Measurements from ENCODE around the gene BICRA. TPM values are rescaled to one million over a fixed set of nuclear protein-coding genes. Genes with fewer than 3 reads are reported as not detected.

Gene BICRA
- total RNA-seq, 2 experiments from 2014 or later: 4.4 to 16.0 TPM

DNA sequence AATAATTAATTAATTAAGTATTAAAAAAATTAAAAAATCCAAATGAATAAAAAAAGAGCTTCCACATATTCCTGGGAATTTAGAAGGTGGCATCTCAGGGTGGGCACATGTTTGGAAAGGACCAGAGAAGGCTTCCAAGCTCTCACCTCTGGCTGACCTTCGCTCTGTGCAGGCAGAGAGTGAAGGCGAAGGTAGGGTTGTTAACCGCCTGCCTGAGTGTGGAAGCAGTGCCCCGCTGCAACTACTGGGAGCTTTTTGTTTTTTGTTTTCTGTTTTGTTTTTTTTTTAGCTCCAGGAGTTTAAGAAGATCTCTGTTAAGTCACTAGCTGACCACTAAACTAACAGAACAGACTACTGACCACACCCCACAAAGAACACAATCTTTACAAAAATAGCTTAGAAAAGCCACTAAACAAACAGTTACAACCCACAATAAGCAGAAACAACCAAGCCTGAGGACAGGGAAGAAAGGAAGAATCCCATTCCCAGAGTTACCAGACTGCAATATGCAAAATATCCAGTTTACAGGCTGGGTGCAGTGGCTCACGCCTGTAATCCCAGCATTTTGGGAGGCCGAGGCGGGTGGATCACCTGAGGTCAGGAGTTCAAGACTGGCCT, 47.4 kb upstream of the BICRA start:
- Histone ChIP-seq H3K4me3 (ENCODE audit: low read depth, low read length, poor library complexity, severe bottlenecking) (no peak overlapping the region), H3K27ac (ENCODE audit: low read depth, low read length, poor library complexity, severe bottlenecking) (no peak overlapping the region), H3K4me2 (ENCODE audit: low read length) (no peak overlapping the region), H3K79me2 (ENCODE audit: insufficient read depth, low read depth, low read length) (no peaks in the 10 kb centered on the region), H3K9me3 (ENCODE audit: low read length) (no peaks in the 10 kb centered on the region), H3K36me3 (ENCODE audit: insufficient read depth, low read length) (no peaks in the 10 kb centered on the region), H4K20me1 (ENCODE audit: insufficient read depth, low read length) (no peaks in the 10 kb centered on the region), H2AFZ (ENCODE audit: low read length) (no peak overlapping the region), H3K4me1 (ENCODE audit: insufficient read depth, low read length, poor library complexity, severe bottlenecking) (peaks cover 7% of the 10 kb centered on the region), H3K9me2 (ENCODE audit: insufficient read depth, low read length) (no peaks in the 10 kb centered on the region)
- TF ChIP-seq, protein P1, sequence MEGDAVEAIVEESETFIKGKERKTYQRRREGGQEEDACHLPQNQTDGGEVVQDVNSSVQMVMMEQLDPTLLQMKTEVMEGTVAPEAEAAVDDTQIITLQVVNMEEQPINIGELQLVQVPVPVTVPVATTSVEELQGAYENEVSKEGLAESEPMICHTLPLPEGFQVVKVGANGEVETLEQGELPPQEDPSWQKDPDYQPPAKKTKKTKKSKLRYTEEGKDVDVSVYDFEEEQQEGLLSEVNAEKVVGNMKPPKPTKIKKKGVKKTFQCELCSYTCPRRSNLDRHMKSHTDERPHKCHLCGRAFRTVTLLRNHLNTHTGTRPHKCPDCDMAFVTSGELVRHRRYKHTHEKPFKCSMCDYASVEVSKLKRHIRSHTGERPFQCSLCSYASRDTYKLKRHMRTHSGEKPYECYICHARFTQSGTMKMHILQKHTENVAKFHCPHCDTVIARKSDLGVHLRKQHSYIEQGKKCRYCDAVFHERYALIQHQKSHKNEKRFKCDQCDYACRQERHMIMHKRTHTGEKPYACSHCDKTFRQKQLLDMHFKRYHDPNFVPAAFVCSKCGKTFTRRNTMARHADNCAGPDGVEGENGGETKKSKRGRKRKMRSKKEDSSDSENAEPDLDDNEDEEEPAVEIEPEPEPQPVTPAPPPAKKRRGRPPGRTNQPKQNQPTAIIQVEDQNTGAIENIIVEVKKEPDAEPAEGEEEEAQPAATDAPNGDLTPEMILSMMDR (conservative IDR thresholded peaks at IDR 0.05; ENCODE audit: low read length): no peak
- no peak for TF ChIP-seq EZH2phosphoT487 (IDR thresholded peaks at IDR 0.05; ENCODE audit: borderline replicate concordance, low read depth, low read length)
- ChIA-PET CTCF (ENCODE audit: unreplicated experiment) (no interaction called here), POLR2A (interaction anchor here (0.6 to 1.1 kb wide), 4 partner anchors 11 to 36 kb away, joined by 3 to 4 read pairs (median 4); no protein-coding TSS in a partner anchor)
- intact Hi-C loops (cut with micrococcal nuclease; ENCODE audit: unreplicated experiment): loop anchor here (2.0 kb wide), 1 partner anchor 79 kb away; no protein-coding TSS in a partner anchor
- no peak for DNase-seq (ENCODE audit: low spot score)
- no TSS peak for BruUV-seq (replicated peaks)

DNA sequence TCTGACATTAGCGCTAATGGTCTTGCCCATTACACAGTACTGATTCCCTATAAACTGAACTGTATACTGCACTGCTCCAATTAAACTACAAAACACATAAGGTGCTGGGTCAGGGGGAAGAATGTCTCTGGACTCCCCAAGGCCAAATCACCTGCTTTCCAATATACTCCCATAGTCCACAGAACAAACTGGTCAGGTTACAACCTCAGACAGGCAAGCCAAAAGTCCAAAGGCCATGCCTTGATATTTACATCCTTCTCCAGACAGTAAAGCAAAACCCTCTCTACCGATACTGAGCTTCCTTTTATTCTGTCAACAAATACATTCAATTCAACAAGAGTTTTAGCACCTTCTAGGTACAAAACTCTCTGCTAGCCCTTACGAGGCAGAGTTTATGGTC, 44.9 kb upstream of the BICRA start:
- Histone ChIP-seq H3K79me2 (ENCODE audit: insufficient read depth, low read depth, low read length) (no peaks in the 10 kb centered on the region), H3K4me1 (ENCODE audit: insufficient read depth, low read length, poor library complexity, severe bottlenecking) (peaks cover 7% of the 10 kb centered on the region), H3K4me2 (ENCODE audit: low read length) (no peak overlapping the region), H3K27ac (ENCODE audit: low read depth, low read length, poor library complexity, severe bottlenecking) (no peak overlapping the region), H3K4me3 (ENCODE audit: low read depth, low read length, poor library complexity, severe bottlenecking) (no peak overlapping the region), H3K9me2 (ENCODE audit: insufficient read depth, low read length) (no peaks in the 10 kb centered on the region), H3K9me3 (ENCODE audit: low read length) (no peaks in the 10 kb centered on the region), H3K36me3 (ENCODE audit: insufficient read depth, low read length) (no peaks in the 10 kb centered on the region), H4K20me1 (ENCODE audit: insufficient read depth, low read length) (no peaks in the 10 kb centered on the region), H2AFZ (ENCODE audit: low read length) (no peak overlapping the region)
- POLR2A ChIA-PET: no interaction called here
- no peak for DNase-seq (ENCODE audit: low spot score)
- intact Hi-C loops (cut with micrococcal nuclease; ENCODE audit: unreplicated experiment): no loop called here
- TF ChIP-seq, protein P1 (conservative IDR thresholded peaks at IDR 0.05; ENCODE audit: low read length): no peak
- no peak for TF ChIP-seq EZH2phosphoT487 (IDR thresholded peaks at IDR 0.05; ENCODE audit: borderline replicate concordance, low read depth, low read length)
- BruUV-seq (replicated peaks): no TSS peak
- CTCF ChIA-PET (ENCODE audit: unreplicated experiment): no interaction called here

DNA sequence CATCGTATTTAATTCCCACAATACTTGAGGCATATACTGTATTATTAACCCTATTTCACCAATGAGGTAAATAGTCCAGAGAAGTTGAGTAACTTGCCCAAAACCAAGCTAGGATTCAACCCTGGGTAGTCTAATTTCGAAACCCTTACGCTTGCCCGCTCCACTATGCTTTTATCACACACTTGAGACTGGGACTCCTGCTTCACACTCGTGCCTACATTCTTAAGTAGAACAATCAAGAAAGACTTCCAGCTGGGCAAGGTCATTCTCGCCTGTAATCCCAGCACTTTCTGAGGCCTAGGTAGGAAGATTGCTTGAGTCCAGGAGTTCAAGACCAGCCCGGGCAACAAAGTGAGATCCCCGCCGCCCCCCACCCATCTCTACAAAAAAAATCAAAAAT, 39.6 kb upstream of the BICRA start:
- no TSS peak for BruUV-seq (replicated peaks)
- TF ChIP-seq EZH2phosphoT487 (IDR thresholded peaks at IDR 0.05; ENCODE audit: borderline replicate concordance, low read depth, low read length): no peak
- TF ChIP-seq, protein P1 (conservative IDR thresholded peaks at IDR 0.05; ENCODE audit: low read length): no peak
- ChIA-PET CTCF (ENCODE audit: unreplicated experiment) (no interaction called here), POLR2A (interaction anchor here (1.1 kb wide), 1 partner anchor 8 kb away, joined by 4 read pairs; no protein-coding TSS in a partner anchor)
- intact Hi-C loops (cut with micrococcal nuclease; ENCODE audit: unreplicated experiment): no loop called here
- Histone ChIP-seq H4K20me1 (ENCODE audit: insufficient read depth, low read length) (no peaks in the 10 kb centered on the region), H2AFZ (ENCODE audit: low read length) (no peak overlapping the region), H3K36me3 (ENCODE audit: insufficient read depth, low read length) (no peaks in the 10 kb centered on the region), H3K79me2 (ENCODE audit: insufficient read depth, low read depth, low read length) (no peaks in the 10 kb centered on the region), H3K4me1 (ENCODE audit: insufficient read depth, low read length, poor library complexity, severe bottlenecking) (peaks cover 7% of the 10 kb centered on the region), H3K9me2 (ENCODE audit: insufficient read depth, low read length) (no peaks in the 10 kb centered on the region), H3K4me2 (ENCODE audit: low read length) (no peak overlapping the region), H3K9me3 (ENCODE audit: low read length) (no peaks in the 10 kb centered on the region), H3K27ac (ENCODE audit: low read depth, low read length, poor library complexity, severe bottlenecking) (no peak overlapping the region), H3K4me3 (ENCODE audit: low read depth, low read length, poor library complexity, severe bottlenecking) (no peak overlapping the region)
- DNase-seq (ENCODE audit: low spot score): no peak
